MCF 10A (cell line): Measurements from ENCODE around the gene PTGDR2. TPM values are rescaled to one million over a fixed set of nuclear protein-coding genes. Genes with fewer than 3 reads are reported as not detected.

Experiments used
- BruUV-seq: library from RNA; stranded (reverse); fragments of 400-500 nt; replicated peaks from 2 replicates; lab custom pipeline; 2021; lab: Mats Ljungman, UMichigan
- CTCF ChIA-PET: fragments of 300-600 bp; sonication (Branson Sonifier 250); formaldehyde crosslinking; extraction: SDS; loops from one replicate; lab custom pipeline; 2021; ENCODE audit warnings: antibody characterized with exemption, inconsistent platforms; lab: Yijun Ruan, JAX
- POLR2A ChIA-PET: fragments of 300-600, 350-650 bp; sonication (Branson Sonifier 250); formaldehyde crosslinking; extraction: SDS; loops from one replicate; lab custom pipeline; 2020; ENCODE audit warnings: antibody characterized with exemption, inconsistent platforms; lab: Yijun Ruan, JAX
- DNase-seq: peaks from one replicate; pipeline ENCODE4 v3.0.0-alpha.2; 2018; ENCODE audit not compliant: unreplicated experiment
- H3K27ac Mint-ChIP-seq: one replicate; pipeline ENCODE4 v1.8.0; 2022; ENCODE audit warnings: mild to moderate bottlenecking, low read depth, mixed read lengths; ENCODE audit not compliant: unreplicated experiment
- H3K27me3 Mint-ChIP-seq: one replicate; pipeline ENCODE4 v1.8.0; 2022; ENCODE audit warnings: mixed read lengths; ENCODE audit not compliant: insufficient read depth, unreplicated experiment
- H3K36me3 Mint-ChIP-seq: one replicate; pipeline ENCODE4 v1.8.0; 2022; ENCODE audit warnings: mild to moderate bottlenecking, moderate library complexity, mixed read lengths; ENCODE audit not compliant: insufficient read depth, unreplicated experiment
- H3K4me1 Mint-ChIP-seq: one replicate; pipeline ENCODE4 v1.8.0; 2022; ENCODE audit warnings: mixed read lengths; ENCODE audit not compliant: insufficient read depth, unreplicated experiment
- H3K4me3 Mint-ChIP-seq: one replicate; pipeline ENCODE4 v1.8.0; 2022; ENCODE audit warnings: mild to moderate bottlenecking, moderate library complexity, mixed read lengths; ENCODE audit not compliant: unreplicated experiment
- H3K9me3 Mint-ChIP-seq: one replicate; pipeline ENCODE4 v1.8.0; 2022; ENCODE audit warnings: mixed read lengths; ENCODE audit not compliant: unreplicated experiment
- intact Hi-C: fragments of 100-400 bp; cut with micrococcal nuclease; formaldehyde crosslinking; loops from 2 replicates; pipeline ENCODE4 v1.14.1; 2022
- total RNA-seq: library from RNA; stranded (reverse); gene quantifications from 2 replicates; pipeline ENCODE4 v1.2.3, GENCODE V29; 2022
- TF ChIP-seq, protein P1 (sequence below): fragments of 200-600 bp; IDR thresholded peaks from one replicate; pipeline ENCODE4 v1.8.0; 2022; ENCODE audit warnings: antibody characterized with exemption, mild to moderate bottlenecking; ENCODE audit not compliant: unreplicated experiment

PTGDR2 gene
- total RNA-seq, 1 experiment from 2014 or later = not detected

- Mint-ChIP-seq H3K4me1 (no peaks in the 10 kb centered on the region), H3K36me3 (no peaks in the 10 kb centered on the region), H3K27ac (no peak overlapping the region), H3K27me3 (peaks cover 32% of the 10 kb centered on the region), H3K9me3 (no peaks in the 10 kb centered on the region), H3K4me3 (no peak overlapping the region)
- TF ChIP-seq, protein P1, sequence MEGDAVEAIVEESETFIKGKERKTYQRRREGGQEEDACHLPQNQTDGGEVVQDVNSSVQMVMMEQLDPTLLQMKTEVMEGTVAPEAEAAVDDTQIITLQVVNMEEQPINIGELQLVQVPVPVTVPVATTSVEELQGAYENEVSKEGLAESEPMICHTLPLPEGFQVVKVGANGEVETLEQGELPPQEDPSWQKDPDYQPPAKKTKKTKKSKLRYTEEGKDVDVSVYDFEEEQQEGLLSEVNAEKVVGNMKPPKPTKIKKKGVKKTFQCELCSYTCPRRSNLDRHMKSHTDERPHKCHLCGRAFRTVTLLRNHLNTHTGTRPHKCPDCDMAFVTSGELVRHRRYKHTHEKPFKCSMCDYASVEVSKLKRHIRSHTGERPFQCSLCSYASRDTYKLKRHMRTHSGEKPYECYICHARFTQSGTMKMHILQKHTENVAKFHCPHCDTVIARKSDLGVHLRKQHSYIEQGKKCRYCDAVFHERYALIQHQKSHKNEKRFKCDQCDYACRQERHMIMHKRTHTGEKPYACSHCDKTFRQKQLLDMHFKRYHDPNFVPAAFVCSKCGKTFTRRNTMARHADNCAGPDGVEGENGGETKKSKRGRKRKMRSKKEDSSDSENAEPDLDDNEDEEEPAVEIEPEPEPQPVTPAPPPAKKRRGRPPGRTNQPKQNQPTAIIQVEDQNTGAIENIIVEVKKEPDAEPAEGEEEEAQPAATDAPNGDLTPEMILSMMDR = no peak
- BruUV-seq = no TSS peak
- POLR2A ChIA-PET = interaction anchor here (0.7 kb wide), 1 partner anchor 35 kb away, joined by 3 read pairs; no protein-coding TSS in a partner anchor
- CTCF ChIA-PET = no interaction called here
- no peak for DNase-seq
- intact Hi-C loops = no loop called here
Observed at GRCh38 chr11:60863550-60864521, 8.1 kb upstream of the PTGDR2 start.

GRCh38 chr11:60862171-60862570 is 6.4 kb upstream of the PTGDR2 start:
- intact Hi-C loops = no loop called here
- ChIA-PET CTCF (no interaction called here), POLR2A (interaction anchor here (0.6 kb wide), 1 partner anchor 146 kb away, joined by 3 read pairs; no protein-coding TSS in a partner anchor)
- TF ChIP-seq, protein P1 = no peak
- H3K4me1 Mint-ChIP-seq = no peaks in the 10 kb centered on the region
- H3K27ac Mint-ChIP-seq = no peak overlapping the region
- BruUV-seq = no TSS peak
- no peaks in the 10 kb centered on the region for H3K9me3 Mint-ChIP-seq
- no peak for DNase-seq
- H3K36me3 Mint-ChIP-seq = no peaks in the 10 kb centered on the region
- H3K4me3 Mint-ChIP-seq = no peak overlapping the region
- H3K27me3 Mint-ChIP-seq = peaks cover 32% of the 10 kb centered on the region

DNA sequence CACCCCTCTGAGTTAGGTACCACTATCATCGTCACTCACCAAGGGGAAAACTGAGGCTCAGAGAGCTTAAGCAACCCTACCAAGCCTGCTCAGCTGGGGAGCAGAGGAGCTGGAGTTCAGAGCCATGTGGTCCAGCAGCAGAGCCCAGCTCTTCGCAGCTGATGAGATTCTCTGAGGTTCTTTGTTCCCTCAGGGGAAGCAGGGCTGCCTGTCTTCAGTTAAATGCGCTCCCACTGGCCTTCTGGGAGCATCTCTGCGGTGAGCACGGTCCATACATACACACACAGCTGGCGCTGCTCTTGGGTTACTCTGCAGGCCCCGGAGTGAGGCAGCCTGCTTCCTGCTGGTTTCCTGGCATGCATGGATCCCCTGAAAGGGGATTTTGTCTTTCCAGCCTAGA is 5.2 kb upstream of the PTGDR2 start:
- Mint-ChIP-seq H3K36me3 (no peaks in the 10 kb centered on the region), H3K27me3 (peaks cover 32% of the 10 kb centered on the region), H3K4me3 (no peak overlapping the region), H3K9me3 (no peaks in the 10 kb centered on the region), H3K27ac (no peak overlapping the region), H3K4me1 (no peaks in the 10 kb centered on the region)
- TF ChIP-seq, protein P1 = no peak
- intact Hi-C loops = no loop called here
- DNase-seq = no peak
- no TSS peak for BruUV-seq
- POLR2A ChIA-PET = no interaction called here
- CTCF ChIA-PET = interaction anchor here (0.6 to 1.6 kb wide), 4 partner anchors 11 to 284 kb away, joined by 3 to 5 read pairs (median 4); no protein-coding TSS in a partner anchor

DNA sequence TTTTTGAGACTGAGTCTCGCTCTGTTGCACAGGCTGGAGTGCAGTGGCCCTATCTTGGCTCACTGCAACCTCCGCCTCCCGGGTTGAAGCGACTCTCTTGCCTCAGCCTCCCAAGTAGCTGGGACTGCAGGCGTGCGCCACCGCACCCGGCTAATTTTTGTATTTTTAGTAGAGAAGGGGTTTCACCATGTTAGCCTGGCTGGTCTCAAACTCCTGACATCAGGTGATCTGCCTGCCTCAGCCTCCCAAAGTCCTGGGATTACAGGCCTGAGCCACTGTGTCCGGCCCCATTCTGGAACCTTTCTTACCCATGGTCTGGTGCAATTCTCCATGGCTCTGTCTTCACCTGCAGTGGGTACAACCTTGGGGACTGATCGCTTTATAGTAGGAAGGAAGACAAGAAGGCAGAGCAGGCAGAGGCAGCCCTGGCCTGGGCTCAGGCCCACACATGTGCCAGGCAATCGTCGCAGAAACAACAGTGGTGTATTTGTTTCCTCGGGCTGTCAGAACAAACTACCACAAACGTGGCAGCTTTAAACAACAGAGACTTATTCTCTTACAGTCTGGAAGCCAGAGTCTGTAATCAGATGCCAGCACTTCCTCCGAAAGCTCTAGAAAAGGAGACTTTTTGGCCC is 4.0 kb upstream of the PTGDR2 start:
- no peak for DNase-seq
- ChIA-PET CTCF (no interaction called here), POLR2A (no interaction called here)
- Mint-ChIP-seq H3K27ac (no peak overlapping the region), H3K27me3 (peaks cover 28% of the 10 kb centered on the region), H3K36me3 (no peaks in the 10 kb centered on the region), H3K4me3 (no peak overlapping the region), H3K4me1 (no peaks in the 10 kb centered on the region), H3K9me3 (no peaks in the 10 kb centered on the region)
- TF ChIP-seq, protein P1 = no peak
- no TSS peak for BruUV-seq
- intact Hi-C loops = no loop called here
